Lower leg skin (tissue), 4 donors: ENCODE data around the gene SCIN. TPM values are rescaled to one million over a fixed set of nuclear protein-coding genes. Genes with fewer than 3 reads are reported as not detected.
"Not testable (repeated sequence)": the region's sequence is repeated elsewhere in the genome, so short reads cannot be mapped to it uniquely, and the experiment has no call there.

Experiments used
- DNase-seq, 2 donors: peaks; one replicate each; pipeline ENCODE4 v3.0.0-alpha.2; 2019; ENCODE audit warnings: low spot score in 2 of 2
- H3K4me3 ChIP-seq: fragments of 200-600 bp; sonication (generic); 2 replicates; pipeline ENCODE4 v1.5.1; 2017; ENCODE audit warnings: mild to moderate bottlenecking, low read depth; ENCODE audit not compliant: poor library complexity, severe bottlenecking
- POLR2A ChIP-seq, 2 donors: fragments of 450-650 bp; IDR thresholded peaks; one replicate each; pipeline ENCODE4 v1.6.1; 2016 to 2017; ENCODE audit warnings: antibody characterized with exemption in 2 of 2, mild to moderate bottlenecking in 1 of 2, moderate library complexity in 1 of 2
- WGBS, 2 donors: methylation state at CpG; one replicate each; pipeline ENCODE4 v1.1.5; 2018; 5-methylcytosine and 5-hydroxymethylcytosine counted together
- intact Hi-C: fragments of 100-400 bp; cut with DNase I; formaldehyde crosslinking; loops from one replicate; pipeline ENCODE4 v1.15.0; 2023; ENCODE audit warnings: low total_unique reads
- total RNA-seq, 4 donors: library from RNA; depleted of rRNA; stranded (reverse); fragments of >200 nt; gene quantifications; one replicate each; pipeline ENCODE4 v1.1.0, GENCODE V29; 2016
- TF ChIP-seq, protein P1 (sequence below), 3 donors: fragments of 450-650 bp; IDR thresholded peaks; one replicate each; pipeline ENCODE4 v1.5.1; 2016; ENCODE audit warnings: antibody characterized with exemption in 3 of 3, mild to moderate bottlenecking in 3 of 3, moderate library complexity in 2 of 3

SCIN gene
- total RNA-seq, 4 donors from 2014 or later, result 3.1 to 6.6 (median 5.8) TPM

DNA sequence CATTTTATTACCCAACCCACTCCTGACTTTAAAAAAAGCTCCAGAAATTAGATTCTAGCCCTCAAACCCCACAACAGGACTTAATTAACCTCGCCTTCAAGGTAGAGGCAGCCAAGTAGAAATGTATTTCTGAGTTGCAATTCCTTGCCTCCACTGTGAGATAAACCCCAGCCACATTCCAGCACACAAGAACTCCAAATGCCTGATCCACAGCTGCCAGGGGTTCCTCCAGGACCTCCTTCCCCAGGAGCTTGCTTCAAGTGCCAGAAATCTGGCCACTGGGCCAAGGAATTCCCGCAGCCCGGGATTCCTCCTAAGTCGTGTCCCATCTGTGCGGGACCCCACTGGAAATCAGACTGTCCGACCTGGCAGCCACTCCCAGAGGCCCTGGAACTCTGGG, 91.1 kb downstream of the SCIN start:
- TF ChIP-seq, protein P1, sequence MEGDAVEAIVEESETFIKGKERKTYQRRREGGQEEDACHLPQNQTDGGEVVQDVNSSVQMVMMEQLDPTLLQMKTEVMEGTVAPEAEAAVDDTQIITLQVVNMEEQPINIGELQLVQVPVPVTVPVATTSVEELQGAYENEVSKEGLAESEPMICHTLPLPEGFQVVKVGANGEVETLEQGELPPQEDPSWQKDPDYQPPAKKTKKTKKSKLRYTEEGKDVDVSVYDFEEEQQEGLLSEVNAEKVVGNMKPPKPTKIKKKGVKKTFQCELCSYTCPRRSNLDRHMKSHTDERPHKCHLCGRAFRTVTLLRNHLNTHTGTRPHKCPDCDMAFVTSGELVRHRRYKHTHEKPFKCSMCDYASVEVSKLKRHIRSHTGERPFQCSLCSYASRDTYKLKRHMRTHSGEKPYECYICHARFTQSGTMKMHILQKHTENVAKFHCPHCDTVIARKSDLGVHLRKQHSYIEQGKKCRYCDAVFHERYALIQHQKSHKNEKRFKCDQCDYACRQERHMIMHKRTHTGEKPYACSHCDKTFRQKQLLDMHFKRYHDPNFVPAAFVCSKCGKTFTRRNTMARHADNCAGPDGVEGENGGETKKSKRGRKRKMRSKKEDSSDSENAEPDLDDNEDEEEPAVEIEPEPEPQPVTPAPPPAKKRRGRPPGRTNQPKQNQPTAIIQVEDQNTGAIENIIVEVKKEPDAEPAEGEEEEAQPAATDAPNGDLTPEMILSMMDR (IDR thresholded peaks at IDR 0.05), result no peak
- no peak for TF ChIP-seq POLR2A (IDR thresholded peaks at IDR 0.05)
- intact Hi-C loops, result no loop called here
- WGBS, 2 donors, result 89 to 93% methylated on average over 6 of the region's 6 CpGs
- no peak overlapping the region for H3K4me3 ChIP-seq
- no peak for DNase-seq

DNA sequence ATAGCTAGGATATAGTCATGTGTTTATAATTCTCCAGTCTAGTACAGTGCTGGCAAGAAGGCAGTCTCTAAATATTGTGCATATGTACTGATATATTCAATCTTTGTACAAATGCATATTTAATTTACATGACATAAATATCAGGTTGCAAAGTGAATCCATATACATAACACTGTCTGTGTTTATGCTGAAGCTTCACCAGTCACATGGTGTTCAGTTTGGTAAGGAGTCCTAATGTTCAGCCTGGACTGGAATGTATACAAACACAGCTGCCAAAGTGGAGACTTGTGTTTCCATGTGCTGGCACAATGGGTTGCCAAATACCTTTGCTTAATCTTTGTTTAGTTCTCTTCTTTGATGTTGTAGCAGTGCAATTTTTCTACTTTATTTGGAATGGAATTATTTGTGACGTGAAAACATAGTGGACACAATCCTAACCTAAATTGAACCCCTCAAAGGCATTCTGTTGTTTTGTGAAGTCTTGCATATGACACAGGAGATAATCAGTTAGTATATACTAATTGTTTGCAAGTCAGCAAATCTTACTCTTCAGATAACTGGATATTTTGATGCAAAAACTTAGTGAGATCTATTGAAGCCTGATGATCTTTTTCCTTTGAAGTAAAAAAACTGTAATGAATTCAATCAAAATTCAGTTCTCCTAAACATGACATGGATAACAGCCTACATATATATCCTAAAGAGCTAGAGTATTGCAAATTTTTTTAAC, 99.6 kb downstream of the SCIN start:
- intact Hi-C loops, result no loop called here
- no peak overlapping the region for H3K4me3 ChIP-seq
- 27 to 35% methylated on average over 1 of the region's 1 CpG for WGBS, 2 donors
- no peak for TF ChIP-seq POLR2A (IDR thresholded peaks at IDR 0.05)
- TF ChIP-seq, protein P1 (IDR thresholded peaks at IDR 0.05), result no peak
- no peak for DNase-seq

DNA sequence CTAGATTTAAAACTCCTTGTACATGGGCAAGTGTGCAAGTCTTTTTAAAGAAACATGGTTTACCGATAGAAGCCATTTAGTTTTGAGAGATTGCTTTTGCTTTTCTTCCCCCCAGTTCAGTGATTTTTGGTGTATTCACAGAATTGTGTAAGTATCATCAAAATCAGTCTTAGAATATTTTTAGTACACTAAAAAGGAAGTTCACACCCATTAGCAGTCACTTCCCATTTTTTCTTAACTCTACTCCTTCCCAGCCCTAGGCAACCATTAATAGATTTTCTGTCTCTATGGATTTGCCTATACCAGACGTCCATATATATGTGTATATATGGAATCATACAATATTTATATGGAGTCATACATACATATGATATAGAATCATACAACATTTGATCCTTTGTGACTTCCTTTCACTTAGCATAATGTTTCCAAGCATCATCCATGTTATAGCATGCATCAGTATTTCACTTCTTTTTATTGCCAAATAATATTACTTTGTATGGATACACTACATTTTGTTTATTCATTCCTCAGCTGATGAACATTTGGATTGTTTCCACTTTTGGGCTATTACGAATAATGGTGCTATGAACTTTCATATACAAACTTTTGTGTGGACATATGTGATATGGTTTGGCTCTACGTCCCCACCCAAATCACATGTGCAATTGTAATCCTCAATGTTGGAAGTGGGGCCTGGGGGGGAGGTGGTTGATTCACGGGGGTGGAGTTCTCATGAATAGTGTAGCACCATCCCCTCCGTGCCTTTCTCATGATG, 100.4 kb downstream of the SCIN start:
- DNase-seq, result no peak
- TF ChIP-seq, protein P1 (IDR thresholded peaks at IDR 0.05), result no peak
- TF ChIP-seq POLR2A (IDR thresholded peaks at IDR 0.05), result no peak
- intact Hi-C loops, result no loop called here
- WGBS, 2 donors, result 67 to 69% methylated on average over 6 of the region's 6 CpGs
- no peak overlapping the region for H3K4me3 ChIP-seq

DNA sequence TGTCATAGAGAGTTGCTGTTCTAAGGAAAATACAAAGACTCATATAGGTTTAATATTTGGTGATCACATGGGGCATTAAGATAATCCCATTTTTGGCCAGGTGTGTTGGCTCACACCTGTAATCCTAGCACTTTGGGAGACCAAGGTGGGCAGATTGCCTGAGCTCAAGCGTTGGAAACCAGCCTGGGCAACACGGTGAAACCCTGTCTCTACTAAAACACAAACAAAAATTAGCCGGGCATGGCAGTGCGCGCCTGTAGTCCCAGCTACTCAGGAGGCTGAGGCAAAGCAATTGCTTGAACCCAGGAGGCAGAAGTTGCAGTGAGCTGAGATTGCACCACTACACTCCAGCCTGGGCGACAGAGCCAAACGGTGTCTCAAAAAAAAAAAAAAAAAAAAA, 102.9 kb downstream of the SCIN start:
- 42 to 54% methylated on average over 7 of the region's 7 CpGs for WGBS, 2 donors
- H3K4me3 ChIP-seq, DNase-seq, intact Hi-C loops: not testable (repeated sequence)

DNA sequence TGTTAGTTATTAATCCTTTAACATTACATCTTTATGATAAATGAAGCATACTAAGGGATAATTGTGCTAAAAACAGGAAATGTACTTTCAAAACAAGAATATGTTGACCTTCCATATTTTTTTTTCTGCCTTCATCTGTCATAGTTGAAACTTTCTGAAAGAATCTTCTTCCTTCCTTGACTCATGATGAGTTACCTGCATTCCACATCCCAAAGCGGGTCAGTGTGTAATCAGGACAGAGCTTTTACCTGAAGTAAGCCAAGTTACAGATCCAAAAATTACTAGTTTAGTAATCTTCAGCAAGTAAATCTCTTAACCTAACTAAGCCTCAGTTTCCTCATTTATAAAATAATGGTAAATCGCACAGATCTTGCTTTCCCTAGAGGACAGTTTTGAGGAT, 103.5 kb downstream of the SCIN start:
- intact Hi-C loops, result no loop called here
- WGBS, 2 donors, result 92 to 93% methylated on average over 2 of the region's 2 CpGs
- DNase-seq, result no peak
- H3K4me3 ChIP-seq, result no peak overlapping the region
- TF ChIP-seq, protein P1 (IDR thresholded peaks at IDR 0.05), result no peak
- no peak for TF ChIP-seq POLR2A (IDR thresholded peaks at IDR 0.05)

DNA sequence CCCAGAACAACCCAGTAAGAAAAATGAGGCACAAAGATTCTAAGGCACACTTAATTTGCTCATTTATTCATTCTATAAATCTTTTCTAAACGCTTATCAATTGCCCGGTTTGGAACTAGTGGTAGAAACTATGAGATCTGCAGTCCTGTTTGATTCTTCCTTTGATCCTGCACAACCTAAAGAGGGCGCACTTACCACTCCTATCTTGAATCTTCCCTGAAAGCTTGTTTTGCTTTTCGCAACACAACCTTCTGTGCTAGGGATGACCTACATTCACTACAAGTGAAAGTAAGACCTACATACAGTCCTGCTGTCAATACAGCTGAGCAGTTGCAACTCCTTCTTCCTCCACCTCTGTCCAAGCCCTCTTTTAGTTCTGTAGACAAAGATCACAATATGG, 104.3 kb downstream of the SCIN start:
- H3K4me3 ChIP-seq, result no peak overlapping the region
- intact Hi-C loops, result no loop called here
- WGBS, 2 donors, result 55 to 60% methylated on average over 4 of the region's 4 CpGs
- TF ChIP-seq POLR2A (IDR thresholded peaks at IDR 0.05), result no peak
- TF ChIP-seq, protein P1 (IDR thresholded peaks at IDR 0.05), result no peak
- no peak for DNase-seq
